ENCODE measurements around the gene SPN. TPM values are rescaled to one million over a fixed set of nuclear protein-coding genes. Genes with fewer than 3 reads are reported as not detected.
A peak's percentile ranks its signal among the peaks of the same experiment; 100 is the strongest.
"Not testable (repeated sequence)": the region's sequence is repeated elsewhere in the genome, so short reads cannot be mapped to it uniquely, and the experiment has no call there.

Gene SPN
- total RNA-seq, 1 donor from 2014 or later: not detected

DNA sequence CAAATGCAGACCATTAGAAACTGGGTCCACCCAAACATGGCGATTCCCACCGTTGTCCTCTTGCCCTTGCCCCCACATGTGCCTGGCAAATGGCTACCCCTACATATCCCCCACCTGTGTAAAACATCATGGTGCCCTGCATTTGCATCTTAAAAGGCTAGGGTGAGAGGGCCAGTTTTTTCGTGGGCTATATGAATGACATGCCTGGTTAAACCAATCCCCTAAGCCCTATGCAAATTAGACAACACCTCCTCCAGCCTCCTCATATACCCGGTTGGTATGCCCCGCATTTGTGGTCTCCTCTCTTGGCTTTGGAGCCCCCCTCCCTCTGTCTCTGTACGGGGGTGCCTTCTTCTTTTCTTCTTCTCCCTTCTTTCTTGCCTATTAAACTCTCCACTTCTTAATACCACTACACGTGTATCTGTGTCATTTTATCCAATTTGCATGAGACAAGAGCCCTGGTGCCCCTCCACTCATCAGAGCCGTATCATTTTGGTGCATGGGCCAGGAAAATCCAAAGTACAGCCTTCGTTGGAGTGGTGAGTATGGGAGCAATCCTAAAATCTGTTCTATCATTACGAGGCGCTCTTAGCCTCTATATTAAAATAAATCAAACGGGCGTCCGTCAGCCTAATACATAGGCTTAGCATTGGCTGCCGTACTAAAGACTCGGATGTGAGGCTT, 46.0 kb downstream of the SPN start:
- no peak for FAIRE-seq
- no peaks in the 10 kb centered on the region for H3K36me3 ChIP-seq (ENCODE audit: control insufficient read depth, insufficient read depth, low read length)
- TF ChIP-seq, protein P1, sequence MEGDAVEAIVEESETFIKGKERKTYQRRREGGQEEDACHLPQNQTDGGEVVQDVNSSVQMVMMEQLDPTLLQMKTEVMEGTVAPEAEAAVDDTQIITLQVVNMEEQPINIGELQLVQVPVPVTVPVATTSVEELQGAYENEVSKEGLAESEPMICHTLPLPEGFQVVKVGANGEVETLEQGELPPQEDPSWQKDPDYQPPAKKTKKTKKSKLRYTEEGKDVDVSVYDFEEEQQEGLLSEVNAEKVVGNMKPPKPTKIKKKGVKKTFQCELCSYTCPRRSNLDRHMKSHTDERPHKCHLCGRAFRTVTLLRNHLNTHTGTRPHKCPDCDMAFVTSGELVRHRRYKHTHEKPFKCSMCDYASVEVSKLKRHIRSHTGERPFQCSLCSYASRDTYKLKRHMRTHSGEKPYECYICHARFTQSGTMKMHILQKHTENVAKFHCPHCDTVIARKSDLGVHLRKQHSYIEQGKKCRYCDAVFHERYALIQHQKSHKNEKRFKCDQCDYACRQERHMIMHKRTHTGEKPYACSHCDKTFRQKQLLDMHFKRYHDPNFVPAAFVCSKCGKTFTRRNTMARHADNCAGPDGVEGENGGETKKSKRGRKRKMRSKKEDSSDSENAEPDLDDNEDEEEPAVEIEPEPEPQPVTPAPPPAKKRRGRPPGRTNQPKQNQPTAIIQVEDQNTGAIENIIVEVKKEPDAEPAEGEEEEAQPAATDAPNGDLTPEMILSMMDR (IDR thresholded peaks at IDR 0.05; ENCODE audit: insufficient read depth, low read length, severe bottlenecking): no peak
- H3K4me3 ChIP-seq (ENCODE audit: low read depth, low read length): no peak overlapping the region
- H3K27me3 ChIP-seq (ENCODE audit: control insufficient read depth, insufficient read depth, low read length): no peaks in the 10 kb centered on the region
- no peak for DNase-seq (ENCODE audit: low read depth)

DNA sequence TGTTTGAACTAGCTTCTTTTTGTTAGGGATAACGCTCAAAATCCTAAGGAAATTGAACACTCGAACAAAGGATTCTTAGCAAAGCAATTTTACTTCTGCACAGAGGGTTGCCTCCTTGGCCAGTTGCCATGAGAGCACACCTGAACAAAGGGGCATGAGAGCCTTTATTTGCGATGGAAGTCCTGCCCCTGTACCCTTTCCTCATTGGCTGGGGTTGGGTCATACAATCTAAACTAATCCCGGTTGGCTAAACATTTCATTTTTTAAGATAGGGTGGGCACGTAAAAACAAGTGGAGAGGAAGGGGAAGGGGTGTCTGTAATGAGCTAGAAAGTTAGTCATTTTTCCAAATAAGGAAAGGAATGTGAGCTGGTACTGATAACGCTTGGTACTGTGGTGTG, 46.6 kb downstream of the SPN start:
- not testable (repeated sequence) for H3K36me3 ChIP-seq (ENCODE audit: control insufficient read depth, insufficient read depth, low read length); H3K4me3 ChIP-seq (ENCODE audit: low read depth, low read length); H3K27me3 ChIP-seq (ENCODE audit: control insufficient read depth, insufficient read depth, low read length); FAIRE-seq
- peak; percentile 54 for DNase-seq (ENCODE audit: low read depth)

DNA sequence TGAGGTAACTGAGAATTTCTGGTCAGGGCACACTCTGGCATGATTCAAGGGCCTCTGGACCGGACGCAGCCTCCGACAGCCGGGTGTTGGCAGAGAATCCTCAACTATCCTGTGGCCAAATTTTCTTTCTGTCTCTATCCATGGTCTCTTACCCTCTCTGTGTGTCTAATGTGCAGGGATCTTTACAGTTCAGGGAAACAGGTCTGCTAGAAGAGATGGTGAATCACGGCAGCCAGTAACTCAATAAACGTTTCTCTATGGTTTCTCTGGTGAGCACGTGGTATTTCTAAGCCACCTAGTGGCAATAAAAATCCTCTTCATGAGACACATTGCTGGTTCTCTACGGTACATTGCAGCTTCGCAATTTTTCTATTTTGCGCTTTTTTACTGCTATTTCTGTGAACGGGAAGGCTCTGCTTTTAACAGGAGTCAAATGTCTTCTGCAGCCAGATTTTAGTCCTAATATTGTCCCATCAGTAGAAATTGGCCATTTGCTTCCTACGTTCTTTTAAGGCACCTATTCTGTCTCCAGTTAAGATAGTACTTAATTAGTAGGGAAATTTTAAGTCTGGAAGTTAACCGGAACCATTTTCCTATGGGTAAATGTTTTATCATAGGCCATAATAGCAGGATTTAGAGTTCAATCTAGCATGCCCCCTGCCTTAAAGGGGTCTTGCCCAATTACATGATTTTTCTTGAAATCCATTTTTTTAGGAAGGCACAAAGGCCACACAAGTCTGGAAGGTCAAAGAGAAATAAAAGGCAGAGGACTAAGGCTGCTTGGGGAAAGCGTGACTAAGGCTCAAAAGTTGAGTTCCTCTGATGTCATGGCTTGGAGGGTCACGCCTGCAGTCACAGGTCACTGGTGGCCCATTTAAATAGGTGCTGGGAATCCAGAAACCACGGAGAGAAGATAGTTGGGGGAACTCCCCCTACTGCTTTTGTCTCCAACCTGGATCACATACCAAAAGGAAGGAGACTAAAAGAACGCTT, 47.5 kb downstream of the SPN start:
- Histone ChIP-seq H3K36me3 (ENCODE audit: control insufficient read depth, insufficient read depth, low read length) (no peaks in the 10 kb centered on the region), H3K27me3 (ENCODE audit: control insufficient read depth, insufficient read depth, low read length) (no peaks in the 10 kb centered on the region), H3K4me3 (ENCODE audit: low read depth, low read length) (no peak overlapping the region)
- FAIRE-seq (no peak), DNase-seq (ENCODE audit: low read depth) (peak; percentile 71)
- TF ChIP-seq, protein P1 (IDR thresholded peaks at IDR 0.05; ENCODE audit: insufficient read depth, low read length, severe bottlenecking): peak; percentile 59

DNA sequence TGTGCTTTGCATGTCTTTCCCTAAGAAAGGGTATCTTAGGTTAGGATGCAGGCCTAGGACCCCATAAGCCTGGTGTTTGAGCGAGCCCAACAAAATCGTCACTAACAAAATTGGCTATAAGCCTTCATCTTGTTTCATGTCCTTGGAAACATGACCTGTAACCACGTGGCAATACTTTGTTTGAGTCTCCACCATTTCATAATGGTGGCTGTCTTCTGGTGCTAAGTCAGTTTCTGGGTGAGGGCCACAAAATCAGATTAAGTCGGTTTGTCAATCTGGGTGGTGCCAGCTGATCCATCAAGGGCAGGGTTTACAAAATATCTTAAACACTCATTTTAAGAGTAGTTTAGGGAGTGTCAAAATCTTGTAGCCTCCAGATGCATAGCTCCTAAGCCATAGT, 49.8 kb downstream of the SPN start:
- FAIRE-seq (no peak), DNase-seq (ENCODE audit: low read depth) (no peak)
- TF ChIP-seq, protein P1 (IDR thresholded peaks at IDR 0.05; ENCODE audit: insufficient read depth, low read length, severe bottlenecking): no peak
- no peaks in the 10 kb centered on the region for H3K27me3 ChIP-seq (ENCODE audit: control insufficient read depth, insufficient read depth, low read length)
- H3K4me3 ChIP-seq (ENCODE audit: low read depth, low read length): no peak overlapping the region
- no peaks in the 10 kb centered on the region for H3K36me3 ChIP-seq (ENCODE audit: control insufficient read depth, insufficient read depth, low read length)

DNA sequence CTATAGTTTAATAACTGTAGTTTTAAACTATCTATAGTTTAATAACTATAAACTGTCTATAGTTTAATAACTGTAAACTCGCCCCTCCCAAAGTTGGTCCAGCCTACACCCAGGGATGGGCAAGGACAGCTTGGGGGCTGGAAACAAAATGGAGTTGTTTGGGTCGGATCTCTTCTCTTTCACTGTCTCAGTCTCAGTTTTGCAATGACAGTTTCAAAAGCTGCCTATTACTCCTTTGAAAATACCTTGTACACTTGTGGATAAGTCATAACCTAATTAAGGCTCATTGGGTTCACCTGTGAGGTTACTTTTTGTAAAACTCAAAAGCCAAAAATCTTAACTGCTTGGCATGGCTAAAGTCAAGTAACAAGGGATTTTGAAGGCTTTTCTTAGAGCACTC, 51.3 kb downstream of the SPN start:
- TF ChIP-seq, protein P1 (IDR thresholded peaks at IDR 0.05; ENCODE audit: insufficient read depth, low read length, severe bottlenecking): no peak
- Histone ChIP-seq H3K36me3 (ENCODE audit: control insufficient read depth, insufficient read depth, low read length) (no peaks in the 10 kb centered on the region), H3K4me3 (ENCODE audit: low read depth, low read length) (no peak overlapping the region), H3K27me3 (ENCODE audit: control insufficient read depth, insufficient read depth, low read length) (no peaks in the 10 kb centered on the region)
- FAIRE-seq (no peak), DNase-seq (ENCODE audit: low read depth) (no peak)

DNA sequence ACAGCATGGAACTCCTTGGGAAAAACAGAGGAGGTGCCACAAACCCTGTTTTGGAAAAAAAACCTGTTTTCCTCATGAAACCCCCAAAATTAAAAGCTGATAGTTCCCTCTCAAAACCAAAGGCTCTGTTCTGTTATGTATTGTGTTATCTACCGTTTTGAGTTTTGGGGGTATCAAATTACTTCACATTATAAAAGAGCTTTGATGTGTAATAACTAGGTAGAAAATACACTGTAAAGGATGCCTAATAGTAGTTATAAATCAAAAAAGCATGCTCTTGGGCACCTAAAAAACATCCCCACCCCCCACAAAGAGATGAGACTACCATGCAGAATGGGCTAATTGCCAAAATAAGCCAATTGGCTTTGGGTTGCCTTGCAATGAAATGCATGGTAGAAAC, 51.9 kb downstream of the SPN start:
- FAIRE-seq (no peak), DNase-seq (ENCODE audit: low read depth) (no peak)
- TF ChIP-seq, protein P1 (IDR thresholded peaks at IDR 0.05; ENCODE audit: insufficient read depth, low read length, severe bottlenecking): no peak
- Histone ChIP-seq H3K27me3 (ENCODE audit: control insufficient read depth, insufficient read depth, low read length) (no peaks in the 10 kb centered on the region), H3K4me3 (ENCODE audit: low read depth, low read length) (no peak overlapping the region), H3K36me3 (ENCODE audit: control insufficient read depth, insufficient read depth, low read length) (no peaks in the 10 kb centered on the region)
